ENCODE data around the gene SCN5A.

The SCN5A gene

DNA sequence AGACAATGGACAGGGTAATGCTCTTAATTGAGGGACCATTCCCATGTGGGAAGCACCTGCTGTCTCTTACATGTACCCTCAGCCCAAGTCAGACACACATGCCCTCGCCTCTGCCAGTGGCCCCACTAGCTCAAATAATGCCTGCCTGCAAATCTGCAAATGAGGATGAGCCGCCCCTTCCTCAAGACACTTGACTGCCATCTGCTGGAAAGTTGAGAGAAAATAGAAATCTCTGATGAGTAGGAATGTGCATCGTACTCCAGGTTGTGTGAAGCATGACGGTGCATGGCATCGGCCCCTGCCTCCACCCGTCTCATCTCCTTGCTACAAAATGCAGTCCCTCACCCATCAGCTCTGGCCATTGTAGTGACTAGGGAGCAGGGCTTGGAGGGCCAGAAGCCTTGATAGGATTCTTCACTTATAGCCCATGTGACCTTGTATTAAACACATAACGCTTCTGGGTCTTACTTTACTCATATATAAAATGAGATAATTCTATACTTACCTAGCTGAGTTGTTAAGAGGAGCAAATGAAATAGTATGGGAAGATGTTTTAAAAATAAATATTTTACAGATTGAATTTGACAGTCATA, 6.3 kb upstream of the SCN5A start:
- H3K9ac ChIP-seq (ENCODE audit: low read length), result no peak overlapping the region
- no peaks in the 10 kb centered on the region for H3K4me1 ChIP-seq (ENCODE audit: control insufficient read depth, insufficient read depth, low read length)
- H3K9me3 ChIP-seq (ENCODE audit: control insufficient read depth, low read length), result no peaks in the 10 kb centered on the region
- H3K4me3 ChIP-seq (ENCODE audit: low read length), result no peak overlapping the region
- H3K36me3 ChIP-seq (ENCODE audit: control insufficient read depth, insufficient read depth, low read length), result no peaks in the 10 kb centered on the region
- H3K27me3 ChIP-seq (ENCODE audit: control insufficient read depth, insufficient read depth, low read length), result peaks cover 43% of the 10 kb centered on the region

DNA sequence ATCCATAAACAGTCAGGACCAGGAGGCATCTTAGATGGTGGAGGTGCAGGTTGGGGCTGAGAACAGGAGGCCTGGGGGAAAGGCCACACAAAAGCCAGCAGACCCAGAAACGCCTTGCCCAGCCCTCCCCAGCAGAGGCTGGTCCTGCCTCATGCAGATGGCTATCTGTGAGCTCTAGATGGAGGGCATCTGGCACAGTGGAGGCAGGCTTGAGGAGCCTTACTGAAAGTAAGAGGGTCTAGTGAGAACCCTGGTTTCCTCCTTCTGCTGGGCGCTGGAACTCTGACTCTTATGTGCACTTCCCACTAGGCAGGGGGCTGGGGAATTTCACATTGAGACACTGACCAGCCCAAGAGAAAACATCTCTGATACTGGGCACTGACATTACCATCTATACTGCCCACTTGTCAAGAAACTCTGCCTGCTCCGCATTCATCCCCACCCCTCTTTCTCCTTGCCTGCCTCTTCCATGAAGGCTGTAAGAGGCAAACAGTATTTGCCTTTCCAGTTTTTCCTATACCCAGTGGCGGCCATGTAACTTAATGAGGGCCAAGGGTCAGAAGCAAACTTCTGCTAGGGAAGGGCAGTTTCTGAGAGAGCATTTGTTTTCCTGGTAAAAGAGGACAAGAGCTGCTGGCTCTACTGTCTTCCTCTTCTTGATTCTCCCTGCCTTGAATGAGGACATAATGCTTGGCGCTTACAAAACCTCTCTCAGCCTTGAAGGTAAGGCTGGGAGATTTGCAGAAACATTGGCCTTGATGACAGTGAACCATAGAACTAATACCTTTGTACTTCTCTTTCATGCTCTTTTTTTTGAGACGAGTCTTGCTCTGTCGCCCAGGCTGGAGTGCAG, 4.4 kb upstream of the SCN5A start:
- no peak overlapping the region for H3K9ac ChIP-seq (ENCODE audit: low read length)
- no peaks in the 10 kb centered on the region for H3K36me3 ChIP-seq (ENCODE audit: control insufficient read depth, insufficient read depth, low read length)
- no peaks in the 10 kb centered on the region for H3K9me3 ChIP-seq (ENCODE audit: control insufficient read depth, low read length)
- H3K27me3 ChIP-seq (ENCODE audit: control insufficient read depth, insufficient read depth, low read length), result peaks cover 49% of the 10 kb centered on the region
- peaks cover 3% of the 10 kb centered on the region for H3K4me1 ChIP-seq (ENCODE audit: control insufficient read depth, insufficient read depth, low read length)
- H3K4me3 ChIP-seq (ENCODE audit: low read length), result no peak overlapping the region

DNA sequence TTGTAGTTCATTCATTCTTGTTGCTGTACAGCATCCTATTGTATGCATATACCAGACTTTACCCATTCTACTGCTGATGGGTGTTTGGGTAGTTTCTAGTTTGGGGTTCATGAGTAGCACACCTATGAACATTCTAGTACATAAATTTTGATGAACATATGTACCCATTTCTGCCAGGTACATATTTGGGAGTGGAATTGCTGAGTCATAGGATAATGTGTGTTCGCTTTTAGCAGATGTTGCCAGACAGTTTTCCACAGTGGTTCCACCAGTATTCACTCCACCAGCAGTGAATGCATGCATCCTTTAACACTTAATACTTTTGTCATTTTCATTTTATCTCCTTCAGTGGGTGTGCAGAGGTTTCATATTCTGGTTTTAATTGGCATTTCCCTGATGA, 3.4 kb upstream of the SCN5A start:
- Histone ChIP-seq H3K4me1 (ENCODE audit: control insufficient read depth, insufficient read depth, low read length) (peaks cover 7% of the 10 kb centered on the region), H3K36me3 (ENCODE audit: control insufficient read depth, insufficient read depth, low read length) (no peaks in the 10 kb centered on the region), H3K4me3 (ENCODE audit: low read length) (no peak overlapping the region), H3K27me3 (ENCODE audit: control insufficient read depth, insufficient read depth, low read length) (peaks cover 50% of the 10 kb centered on the region), H3K9me3 (ENCODE audit: control insufficient read depth, low read length) (no peaks in the 10 kb centered on the region), H3K9ac (ENCODE audit: low read length) (no peak overlapping the region)

DNA sequence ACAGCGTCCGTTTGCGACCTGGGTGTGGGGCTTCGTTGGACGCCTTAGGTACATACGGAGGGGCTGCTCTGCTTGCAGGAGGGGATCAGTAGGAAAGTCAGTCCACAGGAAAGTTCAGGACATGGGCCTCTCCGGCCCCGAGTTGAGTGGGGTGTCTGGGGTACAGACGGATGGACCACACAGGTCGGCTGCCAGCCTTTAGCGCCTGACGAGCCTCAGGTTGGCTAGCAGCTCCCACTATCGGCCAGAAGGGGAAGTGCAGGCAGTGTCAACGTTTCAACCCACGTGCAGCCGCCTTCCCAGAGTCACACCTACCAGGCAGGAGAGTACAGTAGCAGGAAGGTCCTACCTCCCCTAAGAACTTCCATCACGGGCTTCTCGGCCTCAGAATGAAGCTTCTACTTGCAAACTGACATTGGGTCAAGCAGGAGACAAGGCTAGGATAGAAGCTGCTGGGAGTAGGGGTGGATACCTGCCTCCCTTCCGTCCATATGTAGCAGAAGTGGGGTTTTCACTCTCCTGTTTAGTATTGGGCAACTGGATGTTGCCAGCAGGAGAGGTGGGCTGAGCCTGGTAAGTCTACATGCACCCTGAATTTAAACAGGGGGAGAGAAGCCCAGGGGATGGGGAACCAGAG, 1.8 kb upstream of the SCN5A start:
- peaks cover 43% of the 10 kb centered on the region for H3K27me3 ChIP-seq (ENCODE audit: control insufficient read depth, insufficient read depth, low read length)
- H3K4me1 ChIP-seq (ENCODE audit: control insufficient read depth, insufficient read depth, low read length), result peaks cover 7% of the 10 kb centered on the region
- no peaks in the 10 kb centered on the region for H3K36me3 ChIP-seq (ENCODE audit: control insufficient read depth, insufficient read depth, low read length)
- no peaks in the 10 kb centered on the region for H3K9me3 ChIP-seq (ENCODE audit: control insufficient read depth, low read length)
- H3K4me3 ChIP-seq (ENCODE audit: low read length), result no peak overlapping the region
- H3K9ac ChIP-seq (ENCODE audit: low read length), result no peak overlapping the region

DNA sequence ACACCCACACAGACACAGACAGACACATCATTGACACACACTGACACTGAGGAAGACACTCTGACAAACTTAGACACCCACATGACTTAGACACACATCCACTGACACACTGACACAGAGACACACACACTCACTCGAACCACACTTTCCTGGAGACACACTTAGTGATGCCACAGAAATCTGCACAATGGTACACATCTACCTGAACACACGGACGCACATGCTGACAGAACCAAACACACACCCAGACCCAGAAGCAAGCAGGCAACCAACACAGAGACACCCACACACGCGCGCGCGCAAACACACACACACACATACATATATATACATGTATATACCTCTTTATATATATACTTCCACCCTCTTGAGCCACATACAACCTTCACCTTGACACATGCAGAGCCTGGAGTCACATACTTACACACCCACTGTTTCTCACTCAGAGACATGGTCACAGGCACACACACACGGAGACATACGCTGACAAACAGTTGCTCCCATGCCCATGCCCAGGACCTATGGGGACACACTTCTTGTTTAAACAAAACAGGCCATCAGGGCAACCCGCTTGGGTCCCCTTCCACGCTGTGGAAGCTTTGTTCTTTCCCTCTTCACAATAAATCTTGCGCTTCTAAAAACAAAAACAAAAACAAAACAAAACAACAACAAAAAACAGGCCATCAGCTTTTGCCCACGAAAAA, 913 bp upstream of the SCN5A start:
- Histone ChIP-seq H3K4me1 (ENCODE audit: control insufficient read depth, insufficient read depth, low read length) (peaks cover 7% of the 10 kb centered on the region), H3K27me3 (ENCODE audit: control insufficient read depth, insufficient read depth, low read length) (peaks cover 43% of the 10 kb centered on the region), H3K9ac (ENCODE audit: low read length) (no peak overlapping the region), H3K9me3 (ENCODE audit: control insufficient read depth, low read length) (no peaks in the 10 kb centered on the region), H3K4me3 (ENCODE audit: low read length) (no peak overlapping the region), H3K36me3 (ENCODE audit: control insufficient read depth, insufficient read depth, low read length) (no peaks in the 10 kb centered on the region)

DNA sequence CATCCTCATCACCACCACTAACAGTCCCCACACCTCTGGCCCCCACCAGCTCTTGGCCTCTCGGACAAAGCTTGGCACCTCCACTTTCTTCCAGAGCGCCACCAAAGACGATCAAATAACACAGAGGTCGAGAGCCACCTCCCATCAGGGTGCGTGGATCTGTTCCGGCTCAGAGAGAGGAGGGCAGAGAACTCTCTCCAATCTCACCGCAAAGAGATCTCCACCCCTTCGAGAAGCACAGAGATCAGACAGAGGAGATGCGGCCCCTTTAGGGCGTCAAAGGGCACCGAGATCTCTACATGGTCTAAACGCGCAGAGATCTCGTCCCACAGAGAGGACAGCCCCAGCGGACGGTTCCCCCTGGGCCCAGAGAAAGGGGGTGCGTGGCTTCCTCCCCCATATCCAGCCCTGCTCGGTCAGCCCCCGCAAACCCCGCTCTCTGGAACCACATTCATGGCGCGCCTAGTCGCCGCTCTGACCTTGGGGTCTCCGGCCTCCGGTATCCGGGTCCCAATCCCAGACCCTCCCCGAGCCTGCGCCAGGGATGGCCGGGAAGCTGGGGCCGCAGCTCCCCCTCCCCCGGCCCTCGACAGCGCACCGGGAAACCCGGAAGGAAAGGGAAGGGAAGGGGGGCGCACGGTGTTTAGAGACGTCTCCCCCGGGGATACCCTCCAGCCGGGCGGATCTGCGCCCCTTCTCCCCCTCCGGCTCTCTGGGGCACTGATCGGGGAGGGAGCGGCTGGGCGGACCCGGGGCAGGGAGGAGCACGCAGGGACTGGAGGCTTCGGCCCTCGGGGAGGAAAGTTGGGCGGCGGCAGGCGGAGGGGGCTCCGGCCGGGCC, 608 bp downstream of the SCN5A start:
- H3K36me3 ChIP-seq (ENCODE audit: control insufficient read depth, insufficient read depth, low read length), result no peaks in the 10 kb centered on the region
- H3K9me3 ChIP-seq (ENCODE audit: control insufficient read depth, low read length), result no peaks in the 10 kb centered on the region
- H3K4me1 ChIP-seq (ENCODE audit: control insufficient read depth, insufficient read depth, low read length), result peaks cover 7% of the 10 kb centered on the region
- H3K9ac ChIP-seq (ENCODE audit: low read length), result peak overlapping the region; percentile 4
- peaks cover 39% of the 10 kb centered on the region for H3K27me3 ChIP-seq (ENCODE audit: control insufficient read depth, insufficient read depth, low read length)
- no peak overlapping the region for H3K4me3 ChIP-seq (ENCODE audit: low read length)

DNA sequence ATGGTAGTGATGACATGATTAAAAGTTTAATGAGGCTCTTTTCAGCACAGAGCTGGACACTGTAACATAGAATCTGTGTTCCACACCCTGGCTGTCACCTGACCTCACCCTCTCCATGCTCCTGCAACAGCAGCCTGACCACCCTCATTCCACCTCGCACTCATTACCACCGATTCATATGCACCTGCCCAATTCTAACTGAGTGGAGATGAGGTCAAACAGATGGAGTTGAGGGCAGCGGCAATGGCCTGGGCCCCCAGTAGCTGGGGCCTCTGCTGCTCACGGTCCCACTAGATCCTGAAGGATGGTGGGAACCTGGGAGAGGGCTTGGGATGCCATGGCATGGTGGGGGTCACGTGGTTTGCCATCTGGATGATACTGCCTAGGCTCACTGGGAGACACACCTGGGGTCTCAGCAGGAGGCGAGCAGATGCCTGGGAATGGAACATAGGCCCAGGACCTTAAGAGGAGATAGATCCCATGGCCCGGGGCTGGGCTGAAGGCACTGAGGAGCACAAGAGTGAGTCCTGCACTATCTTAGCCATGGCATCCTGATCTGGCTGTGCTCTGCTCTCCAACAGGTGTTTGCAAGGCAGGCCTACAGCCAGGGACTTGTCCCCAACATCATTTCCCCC, 1.3 kb downstream of the SCN5A start:
- no peaks in the 10 kb centered on the region for H3K36me3 ChIP-seq (ENCODE audit: control insufficient read depth, insufficient read depth, low read length)
- H3K9me3 ChIP-seq (ENCODE audit: control insufficient read depth, low read length), result no peaks in the 10 kb centered on the region
- no peak overlapping the region for H3K9ac ChIP-seq (ENCODE audit: low read length)
- peaks cover 39% of the 10 kb centered on the region for H3K27me3 ChIP-seq (ENCODE audit: control insufficient read depth, insufficient read depth, low read length)
- H3K4me3 ChIP-seq (ENCODE audit: low read length), result no peak overlapping the region
- H3K4me1 ChIP-seq (ENCODE audit: control insufficient read depth, insufficient read depth, low read length), result peaks cover 7% of the 10 kb centered on the region

DNA sequence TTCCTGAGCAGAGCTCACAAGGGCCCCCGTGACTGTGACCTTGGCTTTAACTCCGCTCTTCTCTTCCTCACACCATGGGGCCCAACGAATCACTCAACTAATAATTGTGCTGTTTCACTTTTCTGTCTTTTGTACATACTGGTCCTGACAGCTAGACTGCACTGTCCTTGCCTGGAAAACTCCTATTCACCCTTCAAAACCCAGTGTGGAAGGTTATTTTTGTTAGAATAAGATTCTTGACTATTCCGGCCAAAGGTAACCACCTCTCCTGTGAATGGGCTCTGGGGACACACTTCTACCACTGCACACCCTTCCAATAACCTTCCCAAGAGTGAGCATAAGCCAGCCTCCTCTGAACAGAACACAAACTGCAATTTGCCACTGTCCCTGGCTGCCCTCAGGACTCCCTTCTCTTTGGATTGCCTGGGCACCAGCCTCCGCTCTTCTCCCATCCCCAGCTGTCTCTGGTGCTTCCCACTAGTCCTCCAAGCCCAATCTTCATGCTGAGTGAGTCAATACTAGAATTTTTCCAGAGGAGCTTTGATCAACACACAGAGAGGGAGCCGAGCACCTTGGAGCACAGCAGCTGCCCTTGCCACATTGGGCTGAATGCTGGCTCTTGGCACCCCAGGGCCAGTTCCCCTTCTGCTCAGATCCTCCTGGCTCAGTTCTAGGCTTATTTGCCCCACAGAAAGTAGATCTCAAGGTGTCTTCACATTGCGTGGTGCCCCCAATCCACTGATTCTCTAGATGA, 2.1 kb downstream of the SCN5A start:
- H3K9ac ChIP-seq (ENCODE audit: low read length), result no peak overlapping the region
- H3K36me3 ChIP-seq (ENCODE audit: control insufficient read depth, insufficient read depth, low read length), result no peaks in the 10 kb centered on the region
- peaks cover 7% of the 10 kb centered on the region for H3K4me1 ChIP-seq (ENCODE audit: control insufficient read depth, insufficient read depth, low read length)
- H3K4me3 ChIP-seq (ENCODE audit: low read length), result no peak overlapping the region
- no peaks in the 10 kb centered on the region for H3K9me3 ChIP-seq (ENCODE audit: control insufficient read depth, low read length)
- H3K27me3 ChIP-seq (ENCODE audit: control insufficient read depth, insufficient read depth, low read length), result peaks cover 39% of the 10 kb centered on the region

DNA sequence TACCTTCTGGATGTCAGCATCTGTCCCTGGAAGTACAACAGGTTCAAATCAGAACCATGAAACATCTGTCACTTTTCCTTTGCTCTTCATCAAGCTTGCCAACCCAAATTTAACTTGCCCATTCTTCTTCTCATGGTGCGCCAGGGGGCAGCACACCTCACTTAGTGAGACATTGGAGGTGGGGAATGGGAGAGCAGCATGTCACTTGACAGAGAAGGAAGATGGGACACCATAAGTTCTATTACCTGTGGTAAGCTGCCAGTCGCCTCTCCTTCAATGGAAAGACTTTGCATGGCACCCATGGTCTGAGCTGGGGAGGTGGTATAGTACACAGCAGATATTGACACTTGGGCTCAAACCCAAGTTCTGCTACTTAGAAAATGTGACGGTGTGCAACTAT, 2.9 kb downstream of the SCN5A start:
- peaks cover 7% of the 10 kb centered on the region for H3K4me1 ChIP-seq (ENCODE audit: control insufficient read depth, insufficient read depth, low read length)
- no peak overlapping the region for H3K9ac ChIP-seq (ENCODE audit: low read length)
- no peak overlapping the region for H3K4me3 ChIP-seq (ENCODE audit: low read length)
- no peaks in the 10 kb centered on the region for H3K36me3 ChIP-seq (ENCODE audit: control insufficient read depth, insufficient read depth, low read length)
- H3K9me3 ChIP-seq (ENCODE audit: control insufficient read depth, low read length), result no peaks in the 10 kb centered on the region
- H3K27me3 ChIP-seq (ENCODE audit: control insufficient read depth, insufficient read depth, low read length), result peaks cover 39% of the 10 kb centered on the region

DNA sequence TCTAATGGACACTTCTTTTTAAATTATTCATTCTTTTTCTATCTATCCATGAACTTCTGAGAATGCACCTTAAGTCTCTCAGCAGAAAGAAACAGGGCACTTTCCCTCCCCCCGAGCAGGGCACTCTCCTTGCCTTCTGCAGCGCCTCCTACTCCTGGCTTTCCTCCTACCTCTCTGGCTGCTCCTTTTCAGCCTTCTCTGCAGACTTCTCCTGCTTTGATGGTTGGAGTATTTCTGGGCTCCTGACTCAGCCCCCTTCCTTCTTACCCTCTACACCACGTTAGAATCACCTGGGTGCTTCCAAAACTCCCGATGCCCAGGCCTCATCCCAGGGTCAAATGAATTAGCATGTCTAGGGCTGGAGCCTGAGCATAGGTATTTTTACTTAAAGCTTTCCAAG, 3.4 kb downstream of the SCN5A start:
- Histone ChIP-seq H3K9ac (ENCODE audit: low read length) (no peak overlapping the region), H3K27me3 (ENCODE audit: control insufficient read depth, insufficient read depth, low read length) (peaks cover 43% of the 10 kb centered on the region), H3K4me1 (ENCODE audit: control insufficient read depth, insufficient read depth, low read length) (peaks cover 7% of the 10 kb centered on the region), H3K4me3 (ENCODE audit: low read length) (no peak overlapping the region), H3K36me3 (ENCODE audit: control insufficient read depth, insufficient read depth, low read length) (no peaks in the 10 kb centered on the region), H3K9me3 (ENCODE audit: control insufficient read depth, low read length) (no peaks in the 10 kb centered on the region)
